Omental fat pad (tissue), 4 donors: ENCODE data around the gene KLF15. TPM values are rescaled to one million over a fixed set of nuclear protein-coding genes. Genes with fewer than 3 reads are reported as not detected.
A peak's percentile ranks its signal among the peaks of the same experiment; 100 is the strongest.

Experiments used
- ATAC-seq: fragments of 150-250 bp; one replicate; pipeline ENCODE4 v1.9.1; 2016; ENCODE audit warnings: mild to moderate bottlenecking, moderate library complexity; ENCODE audit not compliant: low FRiP score
- DNase-seq: peaks from one replicate; pipeline ENCODE4 v3.0.0-alpha.2; 2019; ENCODE audit warnings: low spot score
- total RNA-seq, 4 donors: library from RNA; depleted of rRNA; stranded (reverse); fragments of >200 nt; gene quantifications; one replicate each; pipeline ENCODE4 v1.1.0, GENCODE V29; 2016
- TF ChIP-seq, protein P1 (sequence below), 3 donors: fragments of 450-650 bp; IDR thresholded peaks; one replicate each; pipeline ENCODE4 v1.5.1; 2016 to 2017; ENCODE audit warnings: antibody characterized with exemption in 3 of 3, mild to moderate bottlenecking in 3 of 3, moderate library complexity in 2 of 3

The KLF15 gene
- total RNA-seq, 4 donors from 2014 or later, result 22.3 to 73.1 (median 59.9) TPM

DNA sequence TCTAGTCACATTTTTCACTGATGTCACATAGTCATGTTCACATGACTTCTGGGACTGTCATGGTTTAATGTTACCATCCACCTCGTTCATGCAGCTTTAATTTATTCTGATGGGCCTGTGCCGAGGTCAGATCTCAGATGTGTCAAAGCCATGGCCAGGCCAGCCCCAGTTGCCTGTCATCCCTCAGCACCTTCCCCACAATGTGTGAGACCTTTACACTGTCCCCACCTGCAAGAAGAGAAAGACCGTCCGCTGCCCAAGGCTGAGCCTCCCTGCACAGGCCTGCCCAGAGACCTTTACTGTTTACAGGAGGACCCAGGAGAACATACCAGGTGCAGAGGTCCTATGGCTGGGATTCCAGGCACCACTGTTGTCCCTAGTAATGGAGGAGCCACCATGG is 12.8 kb upstream of the KLF15 start:
- DNase-seq, result no peak
- TF ChIP-seq, protein P1, sequence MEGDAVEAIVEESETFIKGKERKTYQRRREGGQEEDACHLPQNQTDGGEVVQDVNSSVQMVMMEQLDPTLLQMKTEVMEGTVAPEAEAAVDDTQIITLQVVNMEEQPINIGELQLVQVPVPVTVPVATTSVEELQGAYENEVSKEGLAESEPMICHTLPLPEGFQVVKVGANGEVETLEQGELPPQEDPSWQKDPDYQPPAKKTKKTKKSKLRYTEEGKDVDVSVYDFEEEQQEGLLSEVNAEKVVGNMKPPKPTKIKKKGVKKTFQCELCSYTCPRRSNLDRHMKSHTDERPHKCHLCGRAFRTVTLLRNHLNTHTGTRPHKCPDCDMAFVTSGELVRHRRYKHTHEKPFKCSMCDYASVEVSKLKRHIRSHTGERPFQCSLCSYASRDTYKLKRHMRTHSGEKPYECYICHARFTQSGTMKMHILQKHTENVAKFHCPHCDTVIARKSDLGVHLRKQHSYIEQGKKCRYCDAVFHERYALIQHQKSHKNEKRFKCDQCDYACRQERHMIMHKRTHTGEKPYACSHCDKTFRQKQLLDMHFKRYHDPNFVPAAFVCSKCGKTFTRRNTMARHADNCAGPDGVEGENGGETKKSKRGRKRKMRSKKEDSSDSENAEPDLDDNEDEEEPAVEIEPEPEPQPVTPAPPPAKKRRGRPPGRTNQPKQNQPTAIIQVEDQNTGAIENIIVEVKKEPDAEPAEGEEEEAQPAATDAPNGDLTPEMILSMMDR (IDR thresholded peaks at IDR 0.05), result no peak
- no peak for ATAC-seq

DNA sequence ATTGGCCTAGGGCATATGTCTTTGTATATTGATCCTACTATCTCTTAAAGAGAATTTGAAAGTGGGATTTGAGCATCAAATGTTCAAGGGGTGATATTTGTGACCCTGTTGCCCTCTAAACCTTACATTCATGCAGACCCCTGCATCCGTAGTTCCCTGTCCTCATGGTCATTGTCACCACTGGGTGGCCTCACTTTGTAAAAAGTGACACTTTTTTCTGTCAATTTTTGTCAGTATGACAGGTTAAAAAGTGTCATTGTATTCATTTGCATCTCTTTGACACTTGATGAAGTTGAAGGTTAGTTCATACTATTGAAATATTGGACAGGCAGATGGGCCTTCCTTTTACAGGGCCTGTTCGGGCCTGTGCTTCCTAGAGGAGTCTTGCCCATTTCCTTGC is 12.3 kb upstream of the KLF15 start:
- TF ChIP-seq, protein P1 (IDR thresholded peaks at IDR 0.05), result no peak
- no peak for ATAC-seq
- DNase-seq, result no peak

DNA sequence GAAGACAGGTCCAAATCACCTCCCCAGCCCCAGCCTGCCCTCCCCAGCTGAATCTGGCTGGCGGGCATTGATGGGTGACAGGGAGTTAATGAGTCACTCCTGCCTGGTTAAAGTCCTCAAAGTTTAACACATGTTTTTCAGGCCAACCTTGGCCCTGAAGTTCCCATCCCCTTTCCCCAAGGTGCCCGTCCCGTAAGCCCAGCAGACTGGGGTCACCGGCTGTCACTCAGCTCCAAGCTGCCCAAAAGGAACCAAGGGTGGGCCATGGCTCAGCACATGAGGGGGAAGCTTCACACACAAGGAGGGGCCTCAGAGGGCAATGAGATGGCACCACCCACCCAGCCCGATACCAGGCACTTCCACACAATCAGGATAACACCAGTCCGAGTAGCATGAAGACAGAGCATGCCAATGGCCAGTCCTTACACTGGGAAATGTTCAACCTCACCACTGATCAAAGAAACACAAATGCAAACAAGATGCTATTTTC is 10.2 kb upstream of the KLF15 start:
- DNase-seq (no peak), ATAC-seq (no peak)
- TF ChIP-seq, protein P1 (IDR thresholded peaks at IDR 0.05), result no peak

DNA sequence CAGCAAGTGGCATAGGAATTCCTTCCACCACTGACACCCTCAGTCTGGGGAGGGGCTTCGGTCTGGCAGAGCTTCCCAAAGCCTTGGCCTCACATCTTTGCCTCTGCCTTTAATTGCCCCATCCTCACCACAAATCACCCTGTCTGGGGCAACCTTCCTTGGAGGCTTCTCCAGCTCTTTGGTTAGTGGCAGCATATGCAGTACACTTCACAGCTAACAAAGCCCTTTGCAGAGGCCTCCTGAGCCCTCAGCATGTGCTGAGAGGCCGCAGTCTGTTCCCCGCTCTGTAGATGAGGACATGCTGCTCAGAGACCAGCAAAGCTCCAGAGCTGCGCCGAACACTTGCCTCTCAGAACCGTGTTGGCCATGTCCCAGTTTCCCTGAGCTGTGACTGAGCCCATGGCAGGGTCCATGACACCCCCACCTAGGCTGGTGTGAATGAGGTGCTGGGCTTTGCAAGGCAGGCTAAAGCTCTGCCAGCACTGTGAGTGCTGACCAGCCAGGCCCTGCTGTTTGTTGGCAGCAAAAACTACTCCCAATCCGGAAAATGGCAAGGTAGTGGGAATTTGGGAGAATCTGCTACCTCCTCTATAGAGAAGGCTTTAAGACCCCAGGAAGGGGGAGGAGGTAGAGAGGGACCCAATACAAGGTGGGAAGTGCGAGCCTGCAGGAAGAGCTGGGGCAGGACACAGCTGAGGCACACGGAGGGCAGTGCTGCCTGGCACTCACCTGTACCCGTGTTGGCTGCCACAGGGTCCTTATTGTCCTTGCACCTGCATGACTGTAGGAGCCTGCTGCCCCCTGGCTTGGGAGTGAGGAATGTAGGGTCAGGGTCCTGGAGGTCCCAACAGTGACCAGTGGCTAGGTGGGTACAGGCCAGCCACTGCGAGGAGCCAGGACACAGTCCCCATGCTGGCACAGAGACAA is 8.4 kb upstream of the KLF15 start:
- ATAC-seq, result peak; percentile 25
- TF ChIP-seq, protein P1 (IDR thresholded peaks at IDR 0.05), result no peak
- DNase-seq, result no peak

DNA sequence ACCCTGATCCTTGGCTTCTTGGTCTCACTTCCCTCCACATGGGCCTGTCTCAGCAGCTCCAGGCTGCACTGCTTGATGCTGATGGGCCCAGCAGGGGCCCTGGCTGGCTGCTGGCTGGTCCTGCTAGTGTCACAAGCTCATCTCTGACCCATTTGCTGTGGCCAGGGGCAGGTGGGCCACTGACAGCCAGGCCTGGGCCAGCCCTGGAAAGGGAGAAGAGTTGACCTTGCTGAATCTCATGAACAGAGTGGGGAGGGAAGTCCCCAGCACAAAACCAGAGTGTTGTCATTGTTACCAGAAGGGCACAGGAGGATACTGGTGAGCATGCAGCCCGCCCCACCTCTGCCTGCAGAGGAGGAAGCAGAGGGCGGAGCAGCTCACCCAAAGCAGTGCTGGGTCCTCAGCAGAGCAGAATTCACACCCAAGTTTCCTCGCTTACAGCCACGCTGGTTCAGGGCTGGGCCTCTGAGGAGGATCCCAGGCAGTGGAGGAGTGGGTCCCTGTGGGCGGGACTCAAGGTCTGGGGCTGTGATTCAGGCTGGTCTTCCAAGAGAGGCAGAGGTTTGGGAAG is 7.6 kb upstream of the KLF15 start:
- no peak for ATAC-seq
- TF ChIP-seq, protein P1 (IDR thresholded peaks at IDR 0.05), result no peak
- no peak for DNase-seq

DNA sequence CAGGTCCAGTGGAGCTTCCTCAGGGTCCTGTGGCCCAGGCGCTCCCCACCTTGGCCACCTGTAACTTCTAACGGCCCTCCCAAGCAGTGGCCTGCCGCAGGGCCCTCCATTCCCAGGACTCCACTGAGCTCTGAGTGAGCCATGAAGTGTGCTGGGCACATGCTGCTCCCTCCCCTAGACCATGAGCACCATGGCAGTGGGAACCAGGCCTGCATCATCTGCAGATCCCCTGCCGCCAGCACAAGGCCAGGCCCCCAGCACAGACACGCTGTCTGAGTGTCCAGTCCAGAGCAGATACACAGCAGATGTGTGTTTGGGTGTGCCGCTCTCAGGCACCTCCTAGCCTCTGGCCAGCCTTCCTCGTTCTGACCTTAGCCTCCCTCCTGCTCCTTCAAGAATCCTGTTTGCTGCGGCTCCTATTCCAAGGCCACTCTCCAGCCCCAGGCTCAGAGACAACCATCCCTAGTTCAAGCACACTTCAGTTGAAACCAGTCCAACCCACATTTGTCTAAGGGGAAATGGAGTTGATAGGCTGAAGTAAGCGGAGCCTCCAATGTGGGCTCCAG is 7.0 kb upstream of the KLF15 start:
- no peak for ATAC-seq
- DNase-seq, result no peak
- TF ChIP-seq, protein P1 (IDR thresholded peaks at IDR 0.05), result no peak
